OCI-LY3 (cell line): ENCODE data around the gene PAQR6.

Experiments used
- EZH2phosphoT487 ChIP-seq: fragments of 200-600 bp; shearing (Covaris generic); IDR thresholded peaks from 2 replicates; pipeline ENCODE4 v1.6.1; 2018; ENCODE audit warnings: antibody characterized with exemption, mixed run types, low read depth
- TF ChIP-seq, protein P1 (sequence below): fragments of 200-600, 300-600 bp; sonication (generic); IDR thresholded peaks from 2 replicates; pipeline ENCODE4 v1.5.1; 2014; ENCODE audit warnings: antibody characterized with exemption, low read length, low read depth

DNA sequence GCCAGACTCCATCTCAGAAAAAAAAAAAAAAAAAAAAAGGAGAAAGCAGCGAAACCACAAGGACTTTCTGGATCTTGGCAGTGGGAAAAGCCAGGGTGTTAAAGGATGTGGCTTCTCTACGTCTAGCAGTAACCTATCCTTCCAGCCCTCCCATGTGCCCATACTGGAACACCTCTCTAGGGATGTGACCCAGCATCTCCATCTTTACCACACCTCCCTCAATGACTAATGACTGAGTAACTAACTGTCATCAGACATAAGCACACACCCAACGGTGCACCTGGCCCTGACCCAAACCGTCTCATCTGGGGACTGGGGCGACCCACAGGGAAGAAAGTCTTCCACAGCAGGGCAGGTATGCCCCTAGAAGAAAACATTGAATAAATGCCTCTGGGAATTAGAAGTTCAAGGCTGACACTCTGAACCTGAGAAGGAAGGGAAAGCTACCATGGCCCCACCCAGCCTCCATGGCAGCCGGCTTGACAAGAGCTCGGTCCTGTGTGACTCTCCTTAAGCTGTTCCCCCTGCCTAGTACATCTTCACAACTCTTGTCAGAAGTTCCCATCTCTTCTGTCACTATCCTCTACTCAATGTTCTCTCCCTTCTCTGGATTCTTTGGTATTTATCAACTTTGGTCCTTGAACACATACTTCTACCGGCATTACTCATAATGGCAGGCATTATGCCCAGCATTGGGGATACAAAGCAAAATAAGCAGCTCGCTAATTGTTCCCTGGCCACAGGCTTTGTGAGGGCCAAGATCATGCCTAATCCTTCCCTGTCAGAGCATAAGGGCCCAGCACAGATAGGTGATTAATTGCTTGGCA, 14.8 kb upstream of the PAQR6 start:
- TF ChIP-seq, protein P1, sequence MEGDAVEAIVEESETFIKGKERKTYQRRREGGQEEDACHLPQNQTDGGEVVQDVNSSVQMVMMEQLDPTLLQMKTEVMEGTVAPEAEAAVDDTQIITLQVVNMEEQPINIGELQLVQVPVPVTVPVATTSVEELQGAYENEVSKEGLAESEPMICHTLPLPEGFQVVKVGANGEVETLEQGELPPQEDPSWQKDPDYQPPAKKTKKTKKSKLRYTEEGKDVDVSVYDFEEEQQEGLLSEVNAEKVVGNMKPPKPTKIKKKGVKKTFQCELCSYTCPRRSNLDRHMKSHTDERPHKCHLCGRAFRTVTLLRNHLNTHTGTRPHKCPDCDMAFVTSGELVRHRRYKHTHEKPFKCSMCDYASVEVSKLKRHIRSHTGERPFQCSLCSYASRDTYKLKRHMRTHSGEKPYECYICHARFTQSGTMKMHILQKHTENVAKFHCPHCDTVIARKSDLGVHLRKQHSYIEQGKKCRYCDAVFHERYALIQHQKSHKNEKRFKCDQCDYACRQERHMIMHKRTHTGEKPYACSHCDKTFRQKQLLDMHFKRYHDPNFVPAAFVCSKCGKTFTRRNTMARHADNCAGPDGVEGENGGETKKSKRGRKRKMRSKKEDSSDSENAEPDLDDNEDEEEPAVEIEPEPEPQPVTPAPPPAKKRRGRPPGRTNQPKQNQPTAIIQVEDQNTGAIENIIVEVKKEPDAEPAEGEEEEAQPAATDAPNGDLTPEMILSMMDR, result no peak
- no peak for TF ChIP-seq EZH2phosphoT487
